Peyer's patch (tissue), 4 donors: ENCODE data around the gene CENPA. TPM values are rescaled to one million over a fixed set of nuclear protein-coding genes. Genes with fewer than 3 reads are reported as not detected.

ENCODE experiments used
- DNase-seq, 3 donors: peaks; one replicate each; pipeline ENCODE4 v3.0.0-alpha.2; 2017 to 2019
- H3K27ac ChIP-seq, 4 donors: fragments of 200-600 bp; sonication (generic); one replicate each; pipeline ENCODE4 v1.5.1; 2016 to 2019
- H3K27me3 ChIP-seq, 2 donors: fragments of 200-600 bp; sonication (generic); one replicate each; pipeline ENCODE4 v1.5.1; 2019
- H3K36me3 ChIP-seq, 3 donors: fragments of 200-600 bp; sonication (generic); one replicate each; pipeline ENCODE4 v1.5.1; 2016 to 2019
- H3K4me1 ChIP-seq, 4 donors: fragments of 200-600 bp; sonication (generic); one replicate each; pipeline ENCODE4 v1.5.1; 2016 to 2019
- H3K4me3 ChIP-seq, 4 donors: fragments of 200-600 bp; sonication (generic); 1 replicate in 3 of 4; 2 replicates in 1 of 4; pipeline ENCODE4 v1.5.1; 2016 to 2019; ENCODE audit warnings: mild to moderate bottlenecking in 1 of 4
- H3K9me3 ChIP-seq, 4 donors: fragments of 200-600 bp; sonication (generic); one replicate each; pipeline ENCODE4 v1.5.1; 2016 to 2019; ENCODE audit warnings: mild to moderate bottlenecking in 1 of 4
- CTCF ChIP-seq, 6 experiments: fragments of 450-650 bp in 4 of 6; fragments of 200-600 bp in 2 of 6; sonication (generic) in 1 of 6; IDR thresholded peaks; one replicate each; pipeline ENCODE4 v1.5.1; 2017 to 2019; ENCODE audit warnings: antibody characterized with exemption in 6 of 6, mild to moderate bottlenecking in 3 of 6, moderate library complexity in 1 of 6
- POLR2A ChIP-seq, 2 donors: fragments of 450-650 bp; IDR thresholded peaks; one replicate each; pipeline ENCODE4 v1.5.1; 2017; ENCODE audit warnings: antibody characterized with exemption in 2 of 2, mild to moderate bottlenecking in 2 of 2, moderate library complexity in 2 of 2
- total RNA-seq, 4 donors: library from RNA; depleted of rRNA; stranded (reverse); fragments of >200 nt; gene quantifications; one replicate each; pipeline ENCODE4 v1.1.0, GENCODE V29; 2016

CENPA gene
- total RNA-seq, 4 donors from 2014 or later, result 1.6 to 2.1 TPM; not detected in 2

GRCh38 chr2:26801328-26801727, 15.5 kb downstream of the CENPA start:
- Histone ChIP-seq H3K4me3 (no peak overlapping the region), H3K27me3 (no peaks in the 10 kb centered on the region), H3K27ac (no peak overlapping the region), H3K4me1 (no peaks in the 10 kb centered on the region), H3K9me3 (no peaks in the 10 kb centered on the region), H3K36me3 (no peaks in the 10 kb centered on the region)
- no peak for DNase-seq
- TF ChIP-seq POLR2A (IDR thresholded peaks at IDR 0.05), result no peak
- TF ChIP-seq CTCF (IDR thresholded peaks at IDR 0.05), result no peak

GRCh38 chr2:26801796-26802195, 15.9 kb downstream of the CENPA start:
- no peaks in the 10 kb centered on the region for H3K27me3 ChIP-seq
- TF ChIP-seq CTCF (IDR thresholded peaks at IDR 0.05) (no peak), POLR2A (IDR thresholded peaks at IDR 0.05) (no peak)
- DNase-seq, result no peak
- H3K4me1 ChIP-seq, result no peaks in the 10 kb centered on the region
- H3K36me3 ChIP-seq, result no peaks in the 10 kb centered on the region
- no peak overlapping the region for H3K4me3 ChIP-seq
- H3K27ac ChIP-seq, result no peak overlapping the region
- H3K9me3 ChIP-seq, result no peaks in the 10 kb centered on the region

- Histone ChIP-seq H3K9me3 (no peaks in the 10 kb centered on the region), H3K27me3 (no peaks in the 10 kb centered on the region), H3K4me3 (no peak overlapping the region), H3K27ac (no peak overlapping the region), H3K36me3 (no peaks in the 10 kb centered on the region), H3K4me1 (no peaks in the 10 kb centered on the region)
- DNase-seq, result no peak
- no peak for TF ChIP-seq CTCF (IDR thresholded peaks at IDR 0.05)
- TF ChIP-seq POLR2A (IDR thresholded peaks at IDR 0.05), result no peak
These were observed 19.4 kb downstream of the CENPA start for GRCh38 chr2:26805241-26805676.

GRCh38 chr2:26807788-26808460, 22.1 kb downstream of the CENPA start:
- H3K36me3 ChIP-seq, result no peaks in the 10 kb centered on the region
- no peaks in the 10 kb centered on the region for H3K9me3 ChIP-seq
- no peak for DNase-seq
- H3K4me1 ChIP-seq, result no peaks in the 10 kb centered on the region
- H3K27me3 ChIP-seq, result no peaks in the 10 kb centered on the region
- no peak overlapping the region for H3K4me3 ChIP-seq
- no peak overlapping the region for H3K27ac ChIP-seq
- no peak for TF ChIP-seq CTCF (IDR thresholded peaks at IDR 0.05)
- no peak for TF ChIP-seq POLR2A (IDR thresholded peaks at IDR 0.05)

- no peaks in the 10 kb centered on the region for H3K4me1 ChIP-seq
- no peak for DNase-seq
- no peaks in the 10 kb centered on the region for H3K9me3 ChIP-seq
- no peak overlapping the region for H3K4me3 ChIP-seq
- no peak for TF ChIP-seq POLR2A (IDR thresholded peaks at IDR 0.05)
- no peak for TF ChIP-seq CTCF (IDR thresholded peaks at IDR 0.05)
- no peaks in the 10 kb centered on the region for H3K27me3 ChIP-seq
- no peaks in the 10 kb centered on the region for H3K36me3 ChIP-seq
- H3K27ac ChIP-seq, result no peak overlapping the region
These were observed 23.4 kb downstream of the CENPA start for GRCh38 chr2:26809211-26809610.
